GM19238 (cell line): ENCODE measurements around the gene IFNL2.
"Not testable (repeated sequence)": the region's sequence is repeated elsewhere in the genome, so short reads cannot be mapped to it uniquely, and the experiment has no call there.

Experiments
- DNase-seq: peaks from one replicate; pipeline ENCODE4 v3.0.0; 2011; ENCODE audit warnings: low spot score; ENCODE audit not compliant: insufficient read length

Gene IFNL2

GRCh38 chr19:39252458-39252857 is 15.7 kb upstream of the IFNL2 start:
- no peak for DNase-seq

- no peak for DNase-seq
Observed at GRCh38 chr19:39253374-39254149, 14.6 kb upstream of the IFNL2 start.

GRCh38 chr19:39254531-39255345 is 13.5 kb upstream of the IFNL2 start:
- no peak for DNase-seq

DNA sequence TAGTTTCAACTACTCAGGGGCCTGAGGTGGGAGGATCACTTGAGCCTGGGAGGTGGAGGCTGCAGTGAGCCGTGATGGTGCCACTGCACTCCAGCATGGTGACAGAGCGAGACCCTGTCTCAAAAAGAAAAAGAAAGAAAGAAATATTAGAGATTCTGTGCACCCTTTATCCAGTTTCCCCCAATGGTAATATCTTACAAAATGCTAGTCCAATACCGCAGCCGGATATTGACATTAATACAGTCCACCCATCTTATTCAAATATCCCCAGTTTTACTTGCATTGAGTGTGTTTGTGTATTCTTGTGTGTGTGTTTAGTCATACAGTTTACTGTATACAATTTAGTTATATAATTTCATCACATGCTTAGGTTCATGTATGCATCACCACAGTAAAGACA is 11.0 kb upstream of the IFNL2 start:
- DNase-seq, result no peak

DNA sequence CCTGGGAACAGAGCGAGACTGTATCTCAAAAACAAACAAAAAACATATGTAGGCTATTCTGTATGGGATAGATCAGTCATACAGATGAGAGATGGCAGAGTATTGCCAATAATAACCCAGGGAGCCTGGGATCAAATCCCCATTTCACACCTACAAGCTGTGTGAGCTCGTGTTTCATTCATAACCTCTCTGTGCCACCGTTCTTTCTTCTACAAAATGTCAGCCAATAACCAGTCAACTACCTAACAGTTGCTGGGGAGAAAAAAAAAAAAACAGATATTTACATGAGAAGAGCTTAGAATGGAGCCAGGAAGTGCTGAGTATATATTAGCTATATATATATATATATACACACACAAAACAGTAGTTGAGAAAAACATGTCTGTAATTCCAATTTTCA is 6.5 kb upstream of the IFNL2 start:
- no peak for DNase-seq

- no peak for DNase-seq
Observed at GRCh38 chr19:39262496-39262895, 5.7 kb upstream of the IFNL2 start.

DNA sequence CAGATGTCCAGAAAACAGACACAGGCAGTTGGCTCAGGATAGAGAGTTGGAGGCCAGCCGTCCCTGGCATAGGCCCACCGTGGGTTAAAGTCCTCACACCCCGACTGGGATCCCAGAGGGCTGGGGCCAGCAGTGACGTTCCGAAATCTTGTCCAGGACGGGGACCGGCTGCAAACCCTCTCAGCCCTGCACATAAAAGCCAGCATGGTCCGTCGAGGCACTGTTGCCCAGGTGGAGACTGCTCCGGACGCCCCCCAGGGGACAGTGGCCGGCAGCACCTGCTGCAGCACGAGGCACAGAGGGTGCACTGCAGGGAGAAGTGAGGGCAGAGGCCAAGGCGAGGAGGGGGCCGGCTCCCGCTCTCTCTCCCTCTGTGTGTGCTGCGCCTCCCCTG is 4.3 kb upstream of the IFNL2 start:
- no peak for DNase-seq

- DNase-seq, result no peak
Observed at GRCh38 chr19:39264306-39265290, 3.6 kb upstream of the IFNL2 start.

GRCh38 chr19:39265321-39265916 is 2.8 kb upstream of the IFNL2 start:
- DNase-seq, result no peak

DNA sequence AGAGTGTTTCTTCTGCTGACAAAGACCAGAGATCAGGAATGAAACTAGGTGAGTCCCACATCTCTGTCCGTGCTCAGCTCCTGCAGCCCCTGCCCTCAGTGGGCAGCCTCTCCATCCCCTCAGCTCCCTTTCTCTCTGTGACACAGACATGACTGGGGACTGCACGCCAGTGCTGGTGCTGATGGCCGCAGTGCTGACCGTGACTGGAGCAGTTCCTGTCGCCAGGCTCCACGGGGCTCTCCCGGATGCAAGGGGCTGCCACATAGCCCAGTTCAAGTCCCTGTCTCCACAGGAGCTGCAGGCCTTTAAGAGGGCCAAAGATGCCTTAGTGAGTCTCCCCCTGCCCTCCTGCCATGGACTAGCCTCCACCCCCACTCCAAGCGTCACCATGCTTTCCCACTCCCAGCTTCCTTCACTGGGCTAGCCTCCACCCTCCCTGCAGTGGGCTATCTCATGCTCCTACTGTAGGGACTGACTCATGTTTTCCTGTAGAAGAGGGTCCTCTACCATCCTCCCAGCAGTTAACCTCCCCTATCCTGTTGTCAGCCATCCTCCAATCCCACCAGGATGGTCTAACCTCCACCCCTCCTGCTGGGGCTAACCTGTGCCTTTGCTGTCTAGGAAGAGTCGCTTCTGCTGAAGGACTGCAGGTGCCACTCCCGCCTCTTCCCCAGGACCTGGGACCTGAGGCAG is 481 bp downstream of the IFNL2 start:
- DNase-seq, result not testable (repeated sequence)

- not testable (repeated sequence) for DNase-seq
Observed at GRCh38 chr19:39269369-39269768, 1.2 kb downstream of the IFNL2 start.

GRCh38 chr19:39270036-39270871 is 2.1 kb downstream of the IFNL2 start:
- no peak for DNase-seq

DNA sequence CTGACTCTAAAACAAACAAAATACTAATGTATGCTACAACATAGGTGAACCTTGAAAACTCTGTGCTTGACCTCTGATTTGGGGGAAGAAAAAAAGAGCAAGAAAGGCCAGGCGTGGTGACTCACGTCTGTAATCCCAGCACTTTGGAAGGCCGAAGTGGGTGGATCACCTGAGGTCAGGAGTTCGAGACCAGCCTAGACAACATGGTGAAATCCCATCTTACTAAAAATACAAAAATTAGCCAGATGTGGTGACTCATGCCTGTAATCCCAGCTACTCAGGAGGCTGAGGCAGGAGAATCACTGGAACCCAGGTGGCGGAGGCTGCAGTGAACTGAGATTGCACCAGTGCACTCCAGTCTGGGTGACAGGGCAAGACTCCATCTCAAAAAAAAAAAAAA is 5.7 kb downstream of the IFNL2 start:
- not testable (repeated sequence) for DNase-seq

GRCh38 chr19:39275578-39275977 is 7.4 kb downstream of the IFNL2 start:
- DNase-seq, result no peak

DNA sequence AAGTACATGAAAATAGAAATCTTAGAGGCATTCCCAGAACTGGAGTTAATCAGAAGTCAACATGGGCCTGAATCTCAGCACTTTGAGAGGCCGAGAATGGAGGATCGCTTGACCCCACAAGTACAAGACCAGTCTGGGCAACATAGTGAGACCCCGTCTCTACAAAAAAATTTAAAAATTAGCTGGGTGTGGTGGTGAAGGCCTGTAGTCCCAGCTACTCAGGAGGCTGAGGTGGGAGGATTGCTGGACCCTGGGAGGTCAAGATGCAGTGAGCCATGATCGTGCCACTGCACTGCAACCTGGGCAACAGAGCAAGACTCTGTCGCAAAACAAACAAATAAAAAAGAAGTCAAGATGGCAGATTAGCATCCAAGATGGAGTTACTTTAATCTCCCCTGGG is 8.5 kb downstream of the IFNL2 start:
- no peak for DNase-seq

DNA sequence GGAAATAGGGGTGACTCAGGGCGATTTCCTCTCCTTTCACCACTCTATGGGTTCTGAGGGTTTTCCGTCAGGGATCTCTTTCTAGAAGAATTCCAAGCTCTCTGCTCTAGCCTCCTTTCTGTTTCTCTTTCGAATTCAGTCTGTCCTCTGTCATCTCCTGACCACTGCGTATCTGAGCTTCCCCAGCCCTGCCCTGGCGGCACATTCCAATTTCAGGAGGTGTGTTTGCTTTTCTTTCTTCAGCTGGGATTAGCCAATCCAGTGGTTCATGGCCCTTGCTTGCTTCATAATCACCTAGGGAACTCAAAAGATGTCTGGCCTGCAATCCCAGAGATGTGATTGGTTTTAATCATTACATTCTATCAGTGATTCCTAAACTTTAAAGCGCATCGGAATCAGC is 9.4 kb downstream of the IFNL2 start:
- DNase-seq, result no peak

- DNase-seq, result no peak
Observed at GRCh38 chr19:39282021-39282420, 13.8 kb downstream of the IFNL2 start.

GRCh38 chr19:39284032-39284431 is 15.8 kb downstream of the IFNL2 start:
- no peak for DNase-seq

GRCh38 chr19:39293394-39293793 is 25.2 kb downstream of the IFNL2 start:
- DNase-seq, result no peak
